ENCODE results near the gene UGT3A2.

UGT3A2 gene

GRCh38 chr5:35988529-35988928 lies 78.2 kb downstream of the UGT3A2 start:
- Histone ChIP-seq H4K20me1 (ENCODE audit: insufficient read depth, low read length) (no peaks in the 10 kb centered on the region), H3K9me3 (ENCODE audit: insufficient read depth, low read length, severe bottlenecking) (peaks cover 2% of the 10 kb centered on the region), H3K4me1 (ENCODE audit: insufficient read depth, low read length) (no peaks in the 10 kb centered on the region), H3K4me2 (ENCODE audit: insufficient read depth, low read length) (no peak overlapping the region), H3K79me2 (ENCODE audit: insufficient read depth, low read length) (no peaks in the 10 kb centered on the region), H3K27me3 (ENCODE audit: insufficient read depth, low read length, poor library complexity) (no peaks in the 10 kb centered on the region), H3K36me3 (ENCODE audit: insufficient read depth, low read length) (no peaks in the 10 kb centered on the region), H3K4me3 (ENCODE audit: low read depth in 1 of 2, low read length in 2 of 2) (no peak overlapping the region), H2AFZ (ENCODE audit: low read depth, low read length) (no peak overlapping the region), H3K9ac (ENCODE audit: low read depth, low read length) (no peak overlapping the region), H3K27ac (ENCODE audit: low read length) (no peak overlapping the region)
- no peak for DNase-seq
- ATAC-seq (ENCODE audit: insufficient read depth, low read depth) = no peak
- no peak for TF ChIP-seq CTCF (IDR thresholded peaks at IDR 0.05; ENCODE audit: borderline replicate concordance, extremely low read depth, low read length, poor library complexity, severe bottlenecking)
- no peak for TF ChIP-seq EZH2 (IDR thresholded peaks at IDR 0.05; ENCODE audit: borderline replicate concordance, low read depth, low read length, severe bottlenecking)

- no peak overlapping the region for H3K27ac ChIP-seq (ENCODE audit: low read length)
- no peak for ATAC-seq (ENCODE audit: insufficient read depth, low read depth)
Observed at GRCh38 chr5:35987776-35988175, 78.9 kb downstream of the UGT3A2 start.

More at GRCh38 chr5:35987776-35988175, 78.9 kb downstream of the UGT3A2 start:
- DNase-seq = no peak
- TF ChIP-seq EZH2 (IDR thresholded peaks at IDR 0.05; ENCODE audit: borderline replicate concordance, low read depth, low read length, severe bottlenecking) (no peak), CTCF (IDR thresholded peaks at IDR 0.05; ENCODE audit: borderline replicate concordance, extremely low read depth, low read length, poor library complexity, severe bottlenecking) (no peak)
- Histone ChIP-seq H3K9ac (ENCODE audit: low read depth, low read length) (no peak overlapping the region), H3K9me3 (ENCODE audit: insufficient read depth, low read length, severe bottlenecking) (peaks cover 3% of the 10 kb centered on the region), H3K4me3 (ENCODE audit: low read depth in 1 of 2, low read length in 2 of 2) (no peak overlapping the region), H3K4me1 (ENCODE audit: insufficient read depth, low read length) (no peaks in the 10 kb centered on the region), H3K27me3 (ENCODE audit: insufficient read depth, low read length, poor library complexity) (no peaks in the 10 kb centered on the region), H3K79me2 (ENCODE audit: insufficient read depth, low read length) (no peaks in the 10 kb centered on the region), H3K4me2 (ENCODE audit: insufficient read depth, low read length) (no peak overlapping the region), H4K20me1 (ENCODE audit: insufficient read depth, low read length) (no peaks in the 10 kb centered on the region), H3K36me3 (ENCODE audit: insufficient read depth, low read length) (no peaks in the 10 kb centered on the region), H2AFZ (ENCODE audit: low read depth, low read length) (no peak overlapping the region)
